Ovary (tissue), 3 donors: ENCODE data around the gene RELA.

ENCODE experiments used
- CTCF ChIP-seq, 3 donors: fragments of 450-650 bp in 2 of 3; fragments of 200-600 bp in 1 of 3; IDR thresholded peaks; one replicate each; pipeline versions ENCODE4 v1.5.1 to v1.8.0; 2016 to 2022; ENCODE audit warnings: antibody characterized with exemption in 3 of 3, mild to moderate bottlenecking in 1 of 3
- EP300 ChIP-seq: sonication (generic); formaldehyde crosslinking; IDR thresholded peaks from one replicate; pipeline ENCODE4 v1.6.1; 2017; ENCODE audit warnings: antibody characterized with exemption
- POLR2A ChIP-seq: fragments of 450-650 bp; IDR thresholded peaks from one replicate; pipeline ENCODE4 v1.6.1; 2017; ENCODE audit warnings: antibody characterized with exemption, mild to moderate bottlenecking, moderate library complexity
- donor health status: DM: no; HTN: no; CAD: no.

GRCh38 chr11:65615229-65615949 lies 47.3 kb downstream of the RELA start, which contains the start of gene PCNX3:
- TF ChIP-seq EP300 = peak; percentile 83
- no peak for TF ChIP-seq CTCF (IDR thresholded peaks at IDR 0.05)
- TF ChIP-seq POLR2A = peak; percentile 18
